HG02973 (cell line): Measurements from ENCODE around the gene ZCCHC13.
"Not testable (repeated sequence)": the region's sequence is repeated elsewhere in the genome, so short reads cannot be mapped to it uniquely, and the experiment has no call there.

ENCODE experiments used
- ATAC-seq: cut with Tn5 transposase; IDR thresholded peaks from one replicate; pipeline ENCODE4 v1.9.1; 2021; ENCODE audit warnings: moderate library complexity; ENCODE audit not compliant: unreplicated experiment

ZCCHC13 gene

GRCh38 chrX:74304016-74304415 is at the start of gene ZCCHC13:
TSS of gene ZCCHC13 (plus strand) at chrX:74304180. CDS start at chrX:74304267, 87 bp downstream.
- no peak for ATAC-seq

- not testable (repeated sequence) for ATAC-seq
These were observed 45.9 kb upstream of the ZCCHC13 start for GRCh38 chrX:74258111-74258510.

- ATAC-seq, result no peak
These were observed 44.0 kb upstream of the ZCCHC13 start for GRCh38 chrX:74259885-74260491.

- no peak for ATAC-seq
These were observed 41.3 kb upstream of the ZCCHC13 start for GRCh38 chrX:74262452-74263209.

- ATAC-seq, result no peak
These were observed 33.6 kb upstream of the ZCCHC13 start for GRCh38 chrX:74270393-74270792.

- ATAC-seq, result peak; percentile 92
These were observed 31.8 kb upstream of the ZCCHC13 start for GRCh38 chrX:74272230-74272629.

- no peak for ATAC-seq
These were observed 29.5 kb upstream of the ZCCHC13 start for GRCh38 chrX:74274516-74274915.

- no peak for ATAC-seq
These were observed 26.7 kb upstream of the ZCCHC13 start for GRCh38 chrX:74277320-74277719.

GRCh38 chrX:74277846-74278245 is 26.1 kb upstream of the ZCCHC13 start:
- ATAC-seq, result no peak

GRCh38 chrX:74280759-74281158 is 23.2 kb upstream of the ZCCHC13 start:
- ATAC-seq, result peak; percentile 90

- no peak for ATAC-seq
These were observed 19.5 kb upstream of the ZCCHC13 start for GRCh38 chrX:74284391-74284952.

- no peak for ATAC-seq
These were observed 16.8 kb upstream of the ZCCHC13 start for GRCh38 chrX:74286950-74287740.

- no peak for ATAC-seq
These were observed 12.4 kb upstream of the ZCCHC13 start for GRCh38 chrX:74291577-74291963.

GRCh38 chrX:74291964-74292807 is 11.8 kb upstream of the ZCCHC13 start:
- peak; percentile 86 for ATAC-seq

- peak; percentile 2 for ATAC-seq
These were observed 11.2 kb upstream of the ZCCHC13 start for GRCh38 chrX:74292808-74293123.

GRCh38 chrX:74293343-74293946 is 10.5 kb upstream of the ZCCHC13 start:
- no peak for ATAC-seq

GRCh38 chrX:74295101-74295500 is 8.9 kb upstream of the ZCCHC13 start:
- no peak for ATAC-seq

GRCh38 chrX:74297766-74298165 is 6.2 kb upstream of the ZCCHC13 start:
- no peak for ATAC-seq

GRCh38 chrX:74300869-74301268 is 3.1 kb upstream of the ZCCHC13 start:
- no peak for ATAC-seq

- no peak for ATAC-seq
These were observed 14.7 kb downstream of the ZCCHC13 start for GRCh38 chrX:74318672-74319071.
